Measurements from ENCODE around the gene PCLO.

DNA sequence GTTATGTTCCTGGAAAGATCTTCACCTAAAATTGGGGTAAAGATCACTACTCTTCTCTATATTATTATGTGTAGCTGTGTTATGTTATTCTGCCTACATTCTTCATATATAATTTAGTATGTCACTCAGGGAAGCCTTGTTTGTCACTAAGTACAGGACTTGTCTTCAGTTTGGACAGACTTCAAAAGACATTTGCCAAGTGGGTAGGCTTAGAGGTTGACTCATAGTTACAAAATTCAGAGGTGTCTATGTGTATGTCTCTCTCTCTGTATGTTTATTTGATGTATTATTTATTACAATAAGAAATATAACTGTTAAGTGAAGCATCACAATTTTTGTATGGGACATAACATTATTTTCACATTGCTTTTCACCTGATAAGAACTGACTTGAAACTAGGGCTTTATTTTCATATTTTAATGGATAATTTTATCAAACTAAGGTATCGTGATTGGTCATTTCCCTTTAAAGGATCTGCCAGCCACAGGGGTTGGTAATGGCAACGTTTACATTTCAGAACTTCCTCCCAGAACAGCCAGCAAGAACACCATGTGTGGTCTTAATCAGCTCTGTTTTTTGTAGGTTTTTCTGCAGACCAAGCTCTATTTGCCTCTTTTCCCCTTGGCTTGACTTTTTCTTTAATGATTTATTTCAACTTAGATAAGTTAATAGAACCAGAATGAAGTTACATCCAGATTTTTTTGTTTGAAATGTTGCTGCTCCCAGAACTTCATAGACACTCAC is 457.0 kb downstream of the PCLO start:
- no peak for TF ChIP-seq CTCF (IDR thresholded peaks at IDR 0.05)
- TF ChIP-seq POLR2AphosphoS5 (IDR thresholded peaks at IDR 0.05; ENCODE audit: insufficient read depth in 1 of 2, low read depth in 1 of 2), result no peak

Data from vagina (tissue), 2 donors.